Neural progenitor cell (in vitro differentiated cells): ENCODE measurements around the gene PLEKHA1.

ENCODE experiments used
- CTCF ChIP-seq: fragments of 200-600 bp; sonication (generic); IDR thresholded peaks from 2 replicates; pipeline ENCODE4 v1.5.1; 2017; ENCODE audit warnings: antibody characterized with exemption, mild to moderate bottlenecking
- EZH2phosphoT487 ChIP-seq: fragments of 200-600 bp; sonication (generic); IDR thresholded peaks from 2 replicates; pipeline ENCODE4 v1.6.1; 2017; ENCODE audit warnings: antibody characterized with exemption

- TF ChIP-seq CTCF (no peak), EZH2phosphoT487 (no peak)
These were observed 45.5 kb downstream of the PLEKHA1 start for GRCh38 chr10:122419876-122420623.
